ENCODE measurements around the gene TMUB2.

DNA sequence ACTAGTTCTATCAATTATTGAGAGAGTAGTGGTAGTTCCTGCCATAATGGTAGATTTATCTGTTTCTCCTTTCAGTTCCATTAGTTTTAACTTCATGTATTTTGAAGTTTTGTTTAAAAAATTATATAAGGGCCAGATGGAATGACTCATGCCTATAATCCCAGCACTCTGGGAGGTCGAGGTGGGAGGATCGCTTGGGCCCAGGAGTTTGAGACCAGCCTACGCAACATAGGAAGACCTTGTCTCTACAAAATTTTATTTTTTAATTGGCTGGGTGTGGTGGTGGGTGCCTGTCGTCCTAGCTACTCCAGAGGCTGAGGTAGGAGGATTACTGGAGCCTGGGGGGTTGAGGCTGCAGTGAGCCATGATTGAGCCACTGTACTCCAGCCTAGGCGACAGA is 46.8 kb downstream of the TMUB2 start:
- TF ChIP-seq, protein P1, sequence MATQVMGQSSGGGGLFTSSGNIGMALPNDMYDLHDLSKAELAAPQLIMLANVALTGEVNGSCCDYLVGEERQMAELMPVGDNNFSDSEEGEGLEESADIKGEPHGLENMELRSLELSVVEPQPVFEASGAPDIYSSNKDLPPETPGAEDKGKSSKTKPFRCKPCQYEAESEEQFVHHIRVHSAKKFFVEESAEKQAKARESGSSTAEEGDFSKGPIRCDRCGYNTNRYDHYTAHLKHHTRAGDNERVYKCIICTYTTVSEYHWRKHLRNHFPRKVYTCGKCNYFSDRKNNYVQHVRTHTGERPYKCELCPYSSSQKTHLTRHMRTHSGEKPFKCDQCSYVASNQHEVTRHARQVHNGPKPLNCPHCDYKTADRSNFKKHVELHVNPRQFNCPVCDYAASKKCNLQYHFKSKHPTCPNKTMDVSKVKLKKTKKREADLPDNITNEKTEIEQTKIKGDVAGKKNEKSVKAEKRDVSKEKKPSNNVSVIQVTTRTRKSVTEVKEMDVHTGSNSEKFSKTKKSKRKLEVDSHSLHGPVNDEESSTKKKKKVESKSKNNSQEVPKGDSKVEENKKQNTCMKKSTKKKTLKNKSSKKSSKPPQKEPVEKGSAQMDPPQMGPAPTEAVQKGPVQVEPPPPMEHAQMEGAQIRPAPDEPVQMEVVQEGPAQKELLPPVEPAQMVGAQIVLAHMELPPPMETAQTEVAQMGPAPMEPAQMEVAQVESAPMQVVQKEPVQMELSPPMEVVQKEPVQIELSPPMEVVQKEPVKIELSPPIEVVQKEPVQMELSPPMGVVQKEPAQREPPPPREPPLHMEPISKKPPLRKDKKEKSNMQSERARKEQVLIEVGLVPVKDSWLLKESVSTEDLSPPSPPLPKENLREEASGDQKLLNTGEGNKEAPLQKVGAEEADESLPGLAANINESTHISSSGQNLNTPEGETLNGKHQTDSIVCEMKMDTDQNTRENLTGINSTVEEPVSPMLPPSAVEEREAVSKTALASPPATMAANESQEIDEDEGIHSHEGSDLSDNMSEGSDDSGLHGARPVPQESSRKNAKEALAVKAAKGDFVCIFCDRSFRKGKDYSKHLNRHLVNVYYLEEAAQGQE (IDR thresholded peaks at IDR 0.05; ENCODE audit: low read depth, low read length): no peak
- TF ChIP-seq, protein P2, sequence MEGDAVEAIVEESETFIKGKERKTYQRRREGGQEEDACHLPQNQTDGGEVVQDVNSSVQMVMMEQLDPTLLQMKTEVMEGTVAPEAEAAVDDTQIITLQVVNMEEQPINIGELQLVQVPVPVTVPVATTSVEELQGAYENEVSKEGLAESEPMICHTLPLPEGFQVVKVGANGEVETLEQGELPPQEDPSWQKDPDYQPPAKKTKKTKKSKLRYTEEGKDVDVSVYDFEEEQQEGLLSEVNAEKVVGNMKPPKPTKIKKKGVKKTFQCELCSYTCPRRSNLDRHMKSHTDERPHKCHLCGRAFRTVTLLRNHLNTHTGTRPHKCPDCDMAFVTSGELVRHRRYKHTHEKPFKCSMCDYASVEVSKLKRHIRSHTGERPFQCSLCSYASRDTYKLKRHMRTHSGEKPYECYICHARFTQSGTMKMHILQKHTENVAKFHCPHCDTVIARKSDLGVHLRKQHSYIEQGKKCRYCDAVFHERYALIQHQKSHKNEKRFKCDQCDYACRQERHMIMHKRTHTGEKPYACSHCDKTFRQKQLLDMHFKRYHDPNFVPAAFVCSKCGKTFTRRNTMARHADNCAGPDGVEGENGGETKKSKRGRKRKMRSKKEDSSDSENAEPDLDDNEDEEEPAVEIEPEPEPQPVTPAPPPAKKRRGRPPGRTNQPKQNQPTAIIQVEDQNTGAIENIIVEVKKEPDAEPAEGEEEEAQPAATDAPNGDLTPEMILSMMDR (IDR thresholded peaks at IDR 0.05): no peak
- TF ChIP-seq EZH2phosphoT487 (IDR thresholded peaks at IDR 0.05; ENCODE audit: borderline replicate concordance, low read depth): no peak
- TF ChIP-seq, protein P3, sequence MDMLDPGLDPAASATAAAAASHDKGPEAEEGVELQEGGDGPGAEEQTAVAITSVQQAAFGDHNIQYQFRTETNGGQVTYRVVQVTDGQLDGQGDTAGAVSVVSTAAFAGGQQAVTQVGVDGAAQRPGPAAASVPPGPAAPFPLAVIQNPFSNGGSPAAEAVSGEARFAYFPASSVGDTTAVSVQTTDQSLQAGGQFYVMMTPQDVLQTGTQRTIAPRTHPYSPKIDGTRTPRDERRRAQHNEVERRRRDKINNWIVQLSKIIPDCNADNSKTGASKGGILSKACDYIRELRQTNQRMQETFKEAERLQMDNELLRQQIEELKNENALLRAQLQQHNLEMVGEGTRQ (IDR thresholded peaks at IDR 0.05; ENCODE audit: borderline replicate concordance, low read depth, low read length): no peak
- TF ChIP-seq JUND (IDR thresholded peaks at IDR 0.05): no peak
